ENCODE data around the gene PLET1.

Gene PLET1

GRCh38 chr11:112280268-112281126, 19.8 kb upstream of the PLET1 start:
- DNase-seq = peak; percentile 58 to 79

- DNase-seq = peak; percentile 49 to 68
These were observed 19.2 kb upstream of the PLET1 start for GRCh38 chr11:112279901-112280267.

- no peak for DNase-seq
These were observed 18.1 kb upstream of the PLET1 start for GRCh38 chr11:112278803-112279202.

GRCh38 chr11:112277941-112278340, 17.3 kb upstream of the PLET1 start:
- no peak for DNase-seq

- no peak for DNase-seq
These were observed 16.4 kb upstream of the PLET1 start for GRCh38 chr11:112277029-112277428.

GRCh38 chr11:112274007-112274783, 13.5 kb upstream of the PLET1 start:
- DNase-seq = no peak

GRCh38 chr11:112273066-112273465, 12.4 kb upstream of the PLET1 start:
- DNase-seq = no peak

- DNase-seq = no peak
These were observed 10.6 kb upstream of the PLET1 start for GRCh38 chr11:112271242-112271641.

GRCh38 chr11:112270551-112271180, 10.0 kb upstream of the PLET1 start:
- no peak for DNase-seq

- DNase-seq = no peak
These were observed 8.5 kb upstream of the PLET1 start for GRCh38 chr11:112269139-112269538.

- no peak for DNase-seq
These were observed 7.7 kb upstream of the PLET1 start for GRCh38 chr11:112268406-112268805.

- no peak for DNase-seq
These were observed 6.5 kb upstream of the PLET1 start for GRCh38 chr11:112267188-112267591.

GRCh38 chr11:112266410-112266778, 5.7 kb upstream of the PLET1 start:
- no peak for DNase-seq

GRCh38 chr11:112265659-112266409, 5.2 kb upstream of the PLET1 start:
- no peak for DNase-seq

GRCh38 chr11:112255067-112255720, 5.5 kb downstream of the PLET1 start:
- DNase-seq = no peak

GRCh38 chr11:112253605-112254242, 6.9 kb downstream of the PLET1 start:
- no peak for DNase-seq

GRCh38 chr11:112249871-112250610, 10.6 kb downstream of the PLET1 start:
- DNase-seq = no peak

GRCh38 chr11:112248201-112248600, 12.5 kb downstream of the PLET1 start:
- DNase-seq = no peak

GRCh38 chr11:112247201-112247600, 13.5 kb downstream of the PLET1 start:
- DNase-seq = no peak

- DNase-seq = no peak
These were observed 19.2 kb downstream of the PLET1 start for GRCh38 chr11:112241486-112241885.

GRCh38 chr11:112238041-112238440, 22.6 kb downstream of the PLET1 start:
- no peak for DNase-seq
